B cell (primary cell): Measurements from ENCODE around the gene BTRC. TPM values are rescaled to one million over a fixed set of nuclear protein-coding genes. Genes with fewer than 3 reads are reported as not detected.
"Not testable (repeated sequence)": the region's sequence is repeated elsewhere in the genome, so short reads cannot be mapped to it uniquely, and the experiment has no call there.

Experiments used
- ATAC-seq: fragments of 200-7000 bp; cut with Tn5 transposase; one replicate; pipeline ENCODE4 v1.10.0; 2021; ENCODE audit warnings: low read depth, mild to moderate bottlenecking, moderate number of reproducible peaks, moderate library complexity
- CTCF ChIA-PET: fragments of 350-600 bp; sonication (Branson Sonifier 250); formaldehyde crosslinking; loops from one replicate; lab custom pipeline; 2021; ENCODE audit warnings: antibody characterized with exemption, inconsistent platforms; lab: Charles Lee
- POLR2A ChIA-PET: fragments of 350-600 bp; sonication (Branson Sonifier 250); formaldehyde crosslinking; loops from one replicate; lab custom pipeline; 2021; ENCODE audit warnings: antibody characterized with exemption; lab: Charles Lee
- DNase-seq: peaks from one replicate; pipeline ENCODE4 v3.0.0; 2013
- H2AFZ ChIP-seq: 2 replicates; pipeline ENCODE4 v1.6.1; 2012; ENCODE audit warnings: mild to moderate bottlenecking, low read depth, low read length; ENCODE audit not compliant: insufficient read depth, poor library complexity, severe bottlenecking
- H3K27ac ChIP-seq, 2 donors: 1 replicate in 1 of 2; 2 replicates in 1 of 2; pipeline ENCODE4 v1.5.1; 2012 to 2013; ENCODE audit warnings: low read length in 2 of 2, mild to moderate bottlenecking in 2 of 2, moderate library complexity in 1 of 2
- H3K27me3 ChIP-seq, 4 experiments: fragments of 200-600 bp in 1 of 4; sonication (generic) in 1 of 4; replicated peaks in 1 of 4; 1 replicate in 2 of 4; 2 replicates in 2 of 4; pipeline versions ENCODE4 v1.6.1 to v1.7.0; 2013 to 2016; ENCODE audit warnings: low read length in 3 of 4, mild to moderate bottlenecking in 2 of 4, mixed read lengths in 1 of 4, moderate library complexity in 1 of 4; ENCODE audit not compliant: insufficient read depth in 4 of 4, control insufficient read depth in 3 of 4; ENCODE audit errors: control extremely low read depth in 1 of 4
- H3K36me3 ChIP-seq, 2 experiments: replicated peaks in 1 of 2; 1 replicate in 1 of 2; 2 replicates in 1 of 2; pipeline versions ENCODE4 v1.6.1 to v1.7.1; 2013; ENCODE audit warnings: low read length in 1 of 2; ENCODE audit not compliant: insufficient read depth in 2 of 2, control insufficient read depth in 1 of 2; ENCODE audit errors: control extremely low read depth in 1 of 2, extremely low read depth in 1 of 2
- H3K4me1 ChIP-seq, 2 donors: fragments of 200-600 bp in 1 of 2; sonication (generic) in 1 of 2; 1 replicate in 1 of 2; 2 replicates in 1 of 2; pipeline versions ENCODE4 v1.5.1 to v1.6.1; 2013 to 2017; ENCODE audit warnings: low read length in 2 of 2; ENCODE audit not compliant: control insufficient read depth in 2 of 2, insufficient read depth in 2 of 2
- H3K4me2 ChIP-seq: replicated peaks from 2 replicates; pipeline ENCODE3; 2012; ENCODE audit warnings: mild to moderate bottlenecking, low read depth, low read length; ENCODE audit not compliant: poor library complexity, severe bottlenecking
- H3K4me3 ChIP-seq, 5 experiments: fragments of 200-600 bp in 1 of 5; sonication (generic) in 1 of 5; 1 replicate in 3 of 5; 2 replicates in 2 of 5; pipeline versions ENCODE4 v1.5.1 to v1.7.0; 2011 to 2016; ENCODE audit warnings: low read length in 4 of 5, mild to moderate bottlenecking in 4 of 5, low read depth in 2 of 5, control low read depth in 1 of 5, moderate library complexity in 1 of 5; ENCODE audit not compliant: insufficient read depth in 1 of 5; ENCODE audit errors: control extremely low read depth in 1 of 5, extremely low read depth in 1 of 5
- H3K79me2 ChIP-seq: fragments of 200-600 bp; sonication (generic); one replicate; pipeline ENCODE4 v1.6.0; 2016; ENCODE audit warnings: low read length; ENCODE audit not compliant: control insufficient read depth, insufficient read depth
- H3K9ac ChIP-seq: fragments of 200-600 bp; sonication (generic); 2 replicates; pipeline ENCODE4 v1.6.1; 2017; ENCODE audit warnings: mild to moderate bottlenecking, low read length, moderate library complexity
- H3K9me3 ChIP-seq, 3 donors: one replicate each; pipeline versions ENCODE4 v1.6.1 to v1.7.1; 2013; ENCODE audit warnings: low read length in 2 of 3; ENCODE audit not compliant: control insufficient read depth in 2 of 3, insufficient read depth in 1 of 3; ENCODE audit errors: control extremely low read depth in 1 of 3
- H4K20me1 ChIP-seq: 2 replicates; pipeline ENCODE4 v1.6.0; 2012; ENCODE audit warnings: mild to moderate bottlenecking, low read length; ENCODE audit not compliant: insufficient read depth, control insufficient read depth, poor library complexity, severe bottlenecking
- H3K27ac Mint-ChIP-seq: one replicate; pipeline ENCODE4 v1.8.0; 2021; ENCODE audit warnings: mixed read lengths
- H3K27me3 Mint-ChIP-seq: one replicate; pipeline ENCODE4 v1.8.0; 2021; ENCODE audit warnings: mixed read lengths
- H3K4me1 Mint-ChIP-seq: one replicate; pipeline ENCODE4 v1.8.0; 2021; ENCODE audit warnings: mixed read lengths
- H3K4me3 Mint-ChIP-seq: one replicate; pipeline ENCODE4 v1.8.0; 2021; ENCODE audit warnings: mixed read lengths
- H3K9me3 Mint-ChIP-seq: one replicate; pipeline ENCODE4 v1.8.0; 2022; ENCODE audit warnings: mixed read lengths; ENCODE audit not compliant: insufficient read depth
- CTCF ChIP-seq: fragments of 200-600 bp; IDR thresholded peaks from one replicate; pipeline ENCODE4 v1.8.0; 2022; ENCODE audit warnings: antibody characterized with exemption, mild to moderate bottlenecking
- EZH2 ChIP-seq: IDR thresholded peaks from 2 replicates; pipeline ENCODE4 v1.6.1; 2012; ENCODE audit warnings: borderline replicate concordance, low read depth, mild to moderate bottlenecking, moderate library complexity, low read length; ENCODE audit not compliant: insufficient read depth, poor library complexity, severe bottlenecking
- WGBS: methylation state at CpG from one replicate; pipeline ENCODE4 v1.1.5; 2013; ENCODE audit warnings: missing lambda C conversion rate; ENCODE audit not compliant: insufficient coverage; 5-methylcytosine and 5-hydroxymethylcytosine counted together
- intact Hi-C: fragments of 100-400 bp; cut with micrococcal nuclease; formaldehyde crosslinking; loops from one replicate; pipeline ENCODE4 v1.10.0; 2022
- polyA plus RNA-seq: library from polyadenylated mRNA; depleted of rRNA; stranded (reverse); fragments of >200 nt; gene quantifications from 2 replicates; pipeline ENCODE4 v1.2.3, GENCODE V29; 2012
- total RNA-seq, 2 donors: library from RNA; stranded (reverse); fragments of 120-200 nt in 1 of 2; gene quantifications; 1 replicate in 1 of 2; 2 replicates in 1 of 2; pipeline versions ENCODE4 v1.2.3 to v1.2.4, GENCODE V29; 2013 to 2022

BTRC gene
- total and polyA plus RNA-seq, 2 donors (not counting 1 experiment from before 2014, with no cell fraction given): 4.3 to 21.9 TPM

GRCh38 chr10:101351017-101351416 lies 2.9 kb upstream of the BTRC start:
- peaks cover 22% of the 10 kb centered on the region for H3K27me3 Mint-ChIP-seq
- no peak for ATAC-seq
- Histone ChIP-seq H3K9ac (no peak overlapping the region), H3K27ac (no peak overlapping the region), H3K9me3 (no peaks in the 10 kb centered on the region), H3K4me3 (no peak overlapping the region), H4K20me1 (no peaks in the 10 kb centered on the region), H3K36me3 (no peaks in the 10 kb centered on the region), H3K79me2 (peaks cover 20% of the 10 kb centered on the region), H3K4me1 (peaks cover 11 to 13% of the 10 kb centered on the region in 2 donors), H2AFZ (no peak overlapping the region), H3K4me2 (no peak overlapping the region), H3K27me3 (peaks cover 0 to 19% (median 2%) of the 10 kb centered on the region in 4 experiments)
- TF ChIP-seq CTCF (no peak), EZH2 (no peak)
- ChIA-PET CTCF (no interaction called here), POLR2A (no interaction called here)
- WGBS: 86% methylated on average over 1 of the region's 3 CpGs
- no peaks in the 10 kb centered on the region for H3K9me3 Mint-ChIP-seq
- no peak for DNase-seq
- no peak overlapping the region for H3K4me3 Mint-ChIP-seq
- intact Hi-C loops: loop anchor here (5.0 to 10.0 kb wide), 6 partner anchors 124 to 894 kb away; partner anchors contain the start of genes ARMH3, GBF1, HIF1AN and LBX1
- H3K27ac Mint-ChIP-seq: no peak overlapping the region
- peaks cover 18% of the 10 kb centered on the region for H3K4me1 Mint-ChIP-seq

GRCh38 chr10:101351477-101351876 lies 2.5 kb upstream of the BTRC start:
- no peak overlapping the region for H3K4me2 ChIP-seq
- ChIA-PET CTCF (no interaction called here), POLR2A (no interaction called here)
- H3K27ac Mint-ChIP-seq: no peak overlapping the region
- no peaks in the 10 kb centered on the region for H3K36me3 ChIP-seq
- ATAC-seq (no peak), DNase-seq (no peak)
- intact Hi-C loops: loop anchor here (5.0 to 10.0 kb wide), 6 partner anchors 124 to 893 kb away; partner anchors contain the start of genes ARMH3, GBF1, HIF1AN and LBX1
- peaks cover 24% of the 10 kb centered on the region for H3K79me2 ChIP-seq
- H3K4me1 ChIP-seq: peaks cover 11 to 13% of the 10 kb centered on the region in 2 donors
- no peaks in the 10 kb centered on the region for H3K9me3 Mint-ChIP-seq
- no peak overlapping the region for H2AFZ ChIP-seq
- H3K9me3 ChIP-seq: no peaks in the 10 kb centered on the region
- H3K4me3 ChIP-seq: no peak overlapping the region
- H3K4me1 Mint-ChIP-seq: peaks cover 18% of the 10 kb centered on the region
- H3K27ac ChIP-seq: no peak overlapping the region
- H3K27me3 ChIP-seq: peaks cover 0 to 19% (median 2%) of the 10 kb centered on the region in 4 experiments
- no peaks in the 10 kb centered on the region for H4K20me1 ChIP-seq
- H3K27me3 Mint-ChIP-seq: peaks cover 22% of the 10 kb centered on the region
- H3K4me3 Mint-ChIP-seq: no peak overlapping the region
- no peak overlapping the region for H3K9ac ChIP-seq
- TF ChIP-seq CTCF (no peak), EZH2 (no peak)

- CTCF ChIA-PET, H3K4me3 Mint-ChIP-seq, POLR2A ChIA-PET: not testable (repeated sequence)
Measured at GRCh38 chr10:101352857-101353256, 1.1 kb upstream of the BTRC start.

More at GRCh38 chr10:101352857-101353256, 1.1 kb upstream of the BTRC start:
- peaks cover 0 to 19% (median 2%) of the 10 kb centered on the region in 4 experiments for H3K27me3 ChIP-seq
- Mint-ChIP-seq H3K27me3 (peaks cover 22% of the 10 kb centered on the region), H3K4me1 (peaks cover 18% of the 10 kb centered on the region)
- not testable (repeated sequence) for H3K4me3 ChIP-seq, H3K4me2 ChIP-seq, H3K27ac Mint-ChIP-seq, H3K27ac ChIP-seq, H3K9ac ChIP-seq, ATAC-seq, H4K20me1 ChIP-seq, H3K36me3 ChIP-seq, H3K9me3 ChIP-seq, H3K9me3 Mint-ChIP-seq
- 91% methylated on average over 10 of the region's 10 CpGs for WGBS
- peak; percentile 8 for DNase-seq
- H2AFZ ChIP-seq: peak overlapping the region; percentile 65
- H3K79me2 ChIP-seq: peaks cover 32% of the 10 kb centered on the region
- intact Hi-C loops: loop anchor here (2.0 to 10.0 kb wide), 9 partner anchors 60 to 892 kb away; partner anchors contain the start of genes ARMH3, DPCD, GBF1 and HIF1AN
- peaks cover 11 to 13% of the 10 kb centered on the region in 2 donors for H3K4me1 ChIP-seq
